T-helper 1 cell treated with Interleukin-12 subunit alpha and Interleukin-12 subunit beta and Interleukin-4 antibody, amounts not matched to agents 30 ng/mL and 1 ng/mL, for 36 hours (primary cell): ENCODE measurements around the gene KIR3DL2. TPM values are rescaled to one million over a fixed set of nuclear protein-coding genes. Genes with fewer than 3 reads are reported as not detected.
"Not testable (repeated sequence)": the region's sequence is repeated elsewhere in the genome, so short reads cannot be mapped to it uniquely, and the experiment has no call there.

ENCODE experiments used
- intact Hi-C: fragments of 100-400 bp; cut with micrococcal nuclease; formaldehyde crosslinking; loops from one replicate; pipeline ENCODE4 v1.15.1; 2024
- total RNA-seq: library from RNA; stranded (reverse); gene quantifications from 2 replicates; pipeline ENCODE4 v1.2.3, GENCODE V29; 2022

Gene KIR3DL2
- 0.80 and 0.96 TPM in 2 replicates for total RNA-seq

DNA sequence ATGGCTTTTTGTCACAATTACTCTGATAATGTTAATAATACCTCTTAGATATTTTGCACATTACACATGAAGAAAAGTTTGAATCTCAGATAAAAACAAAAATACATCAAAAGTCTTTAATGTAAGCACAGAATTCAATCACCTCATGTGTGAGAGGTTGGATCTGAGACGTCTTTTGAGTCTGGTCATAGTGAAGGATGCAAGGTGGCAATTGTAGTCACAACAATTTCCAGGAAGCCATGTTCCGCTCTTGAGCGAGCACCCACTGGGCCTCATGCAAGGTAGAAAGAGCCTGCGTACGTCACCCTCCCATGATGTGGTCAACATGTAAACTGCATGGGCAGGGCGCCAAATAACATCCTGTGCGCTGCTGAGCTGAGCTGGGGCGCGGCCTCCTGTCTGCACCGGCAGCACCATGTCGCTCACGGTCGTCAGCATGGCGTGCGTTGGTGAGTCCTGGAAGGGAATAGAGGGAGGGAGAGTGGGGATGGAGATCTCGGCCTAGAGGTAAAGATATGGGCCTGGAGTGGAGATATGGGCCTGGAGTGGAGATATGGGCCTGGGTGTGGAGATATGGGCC is at the start of gene KIR3DL2:
Gene KIR3DL2 (plus strand): TSS at position 383 of the 580 bp plus-strand sequence. CDS start 33 bp downstream, at position 416.
- intact Hi-C loops, result not testable (repeated sequence)

DNA sequence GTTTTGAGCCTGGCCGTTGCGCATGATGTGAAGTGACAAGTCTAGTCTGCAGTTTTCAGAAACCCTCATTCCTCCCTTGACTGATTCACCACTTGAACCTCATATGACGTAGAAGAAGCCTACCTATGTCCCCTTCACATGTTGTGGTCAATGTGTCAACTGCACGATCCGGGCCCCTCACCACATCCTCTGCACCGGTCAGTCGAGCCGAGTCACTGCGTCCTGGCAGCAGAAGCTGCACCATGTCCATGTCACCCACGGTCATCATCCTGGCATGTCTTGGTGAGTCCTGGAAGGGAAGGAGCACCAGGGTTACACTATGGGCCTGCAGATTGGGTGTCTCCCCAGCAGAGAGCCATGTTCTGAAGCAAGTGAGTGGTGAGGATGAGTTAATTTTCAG is 46.8 kb upstream of the KIR3DL2 start, which contains the start of gene KIR2DL4:
Gene KIR2DL4 (plus strand): TSS at position 201 of the 400 bp plus-strand sequence. CDS start 42 bp downstream, at position 243.
- intact Hi-C loops, result no loop called here

DNA sequence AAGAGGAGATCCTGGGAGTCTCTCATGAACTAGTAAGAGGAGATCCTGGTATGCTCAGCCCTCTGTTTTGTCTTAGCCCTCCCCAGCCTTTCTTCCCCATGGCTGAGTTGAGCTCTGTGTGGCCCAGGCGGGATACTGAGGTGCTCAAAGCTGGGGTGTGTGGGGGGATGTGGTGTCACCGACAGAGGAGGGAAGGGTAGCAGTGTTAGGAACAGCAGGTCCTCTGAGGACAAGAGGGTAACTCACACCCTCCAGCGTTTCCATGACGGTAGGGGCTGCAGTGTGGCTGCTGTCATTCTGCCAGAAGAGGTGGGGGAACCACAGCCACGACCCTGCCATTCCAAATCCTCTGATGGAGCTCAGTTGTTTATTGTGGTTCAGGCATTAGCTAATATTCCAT is 46.1 kb upstream of the KIR3DL2 start:
- intact Hi-C loops, result no loop called here

DNA sequence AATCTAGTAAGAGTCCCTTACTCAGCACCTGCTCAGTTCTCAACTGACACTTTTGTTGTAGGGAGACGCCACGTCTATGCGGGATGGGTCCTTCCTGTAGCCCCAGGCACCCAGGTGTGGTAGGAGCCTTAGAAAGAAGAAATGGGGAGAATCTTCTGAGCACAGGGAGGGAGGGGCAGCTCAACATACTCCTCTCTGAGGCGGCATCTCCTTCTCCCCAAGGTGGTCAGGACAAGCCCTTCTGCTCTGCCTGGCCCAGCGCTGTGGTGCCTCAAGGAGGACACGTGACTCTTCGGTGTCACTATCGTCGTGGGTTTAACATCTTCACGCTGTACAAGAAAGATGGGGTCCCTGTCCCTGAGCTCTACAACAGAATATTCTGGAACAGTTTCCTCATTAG is 45.7 kb upstream of the KIR3DL2 start:
- intact Hi-C loops, result no loop called here

DNA sequence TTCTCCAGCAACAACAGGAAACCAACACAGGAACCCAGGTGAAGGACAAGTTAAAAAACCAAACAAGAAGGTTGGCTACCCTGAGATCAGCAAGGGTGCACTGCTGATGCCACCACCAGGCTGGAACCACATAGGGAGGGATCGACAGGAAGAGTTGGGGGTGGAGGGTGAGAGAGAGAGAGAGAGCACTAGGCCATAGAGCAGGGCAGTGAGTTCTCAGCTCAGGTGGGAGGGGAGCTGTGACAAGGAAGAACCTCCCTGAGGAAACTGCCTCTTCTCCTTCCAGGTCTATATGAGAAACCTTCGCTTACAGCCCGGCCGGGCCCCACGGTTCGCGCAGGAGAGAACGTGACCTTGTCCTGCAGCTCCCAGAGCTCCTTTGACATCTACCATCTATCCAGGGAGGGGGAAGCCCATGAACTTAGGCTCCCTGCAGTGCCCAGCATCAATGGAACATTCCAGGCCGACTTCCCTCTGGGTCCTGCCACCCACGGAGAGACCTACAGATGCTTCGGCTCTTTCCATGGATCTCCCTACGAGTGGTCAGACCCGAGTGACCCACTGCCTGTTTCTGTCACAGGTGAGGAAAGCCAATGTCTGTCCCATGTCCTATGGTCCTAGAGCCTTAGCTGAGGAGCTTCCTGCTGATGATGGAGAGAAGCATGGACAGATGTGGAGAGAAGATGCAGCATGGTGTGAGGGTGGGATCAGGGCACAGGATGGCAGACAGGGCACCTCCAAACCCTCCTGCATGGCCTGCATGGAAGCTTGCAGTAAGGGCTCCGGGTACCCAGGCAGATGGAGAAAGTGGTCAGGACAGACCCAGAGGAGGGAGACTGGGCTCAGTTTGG is 44.4 kb upstream of the KIR3DL2 start:
- intact Hi-C loops, result no loop called here

DNA sequence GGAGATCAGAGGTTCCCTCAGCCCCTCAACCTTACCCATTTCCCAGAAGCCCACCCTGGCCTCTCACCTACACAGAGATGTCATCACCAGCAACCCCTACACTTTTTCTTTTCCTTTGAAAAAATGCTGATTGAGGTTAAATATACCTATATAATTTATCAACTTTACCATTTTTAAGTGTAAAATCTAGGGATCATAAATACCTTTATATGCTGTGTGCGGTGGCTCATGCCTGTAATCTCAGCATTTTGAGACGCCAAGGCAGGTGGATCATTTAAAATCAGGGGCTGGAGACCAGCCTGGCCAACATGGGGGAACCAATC is 43.8 kb upstream of the KIR3DL2 start:
- intact Hi-C loops, result no loop called here

DNA sequence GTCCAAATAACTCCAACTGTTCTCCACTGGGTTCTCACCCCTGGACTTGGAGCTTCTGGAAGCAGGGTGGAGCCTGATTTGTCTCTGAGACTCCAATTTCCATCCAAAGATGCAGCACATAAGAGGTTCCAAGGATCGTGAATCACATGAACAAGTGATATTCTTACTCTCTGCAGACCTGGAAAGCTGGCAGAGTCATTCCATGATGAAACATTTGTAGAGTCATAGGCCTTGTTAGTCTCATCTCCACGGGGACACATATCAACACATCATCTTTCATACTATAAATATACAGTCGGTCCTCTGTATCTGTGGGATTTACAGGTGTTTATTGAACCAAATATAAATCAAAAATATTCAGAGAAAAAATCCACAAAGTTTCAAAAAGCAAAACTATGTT is 35.7 kb upstream of the KIR3DL2 start:
- intact Hi-C loops, result not testable (repeated sequence)

DNA sequence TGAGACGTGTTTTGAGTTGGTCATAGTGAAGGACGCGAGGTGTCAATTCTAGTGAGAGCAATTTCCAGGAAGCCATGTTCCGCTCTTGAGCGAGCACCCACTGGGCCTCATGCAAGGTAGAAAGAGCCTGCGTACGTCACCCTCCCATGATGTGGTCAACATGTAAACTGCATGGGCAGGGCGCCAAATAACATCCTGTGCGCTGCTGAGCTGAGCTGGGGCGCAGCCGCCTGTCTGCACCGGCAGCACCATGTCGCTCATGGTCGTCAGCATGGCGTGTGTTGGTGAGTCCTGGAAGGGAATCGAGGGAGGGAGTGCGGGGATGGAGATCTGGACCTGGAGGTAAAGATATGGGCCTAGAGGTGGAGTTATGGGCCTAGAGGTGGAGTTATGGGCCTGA is 34.0 kb upstream of the KIR3DL2 start, which contains the start of gene KIR3DL1:
Gene KIR3DL1 (plus strand): TSS at position 218 of the 400 bp plus-strand sequence.
- intact Hi-C loops, result not testable (repeated sequence)

DNA sequence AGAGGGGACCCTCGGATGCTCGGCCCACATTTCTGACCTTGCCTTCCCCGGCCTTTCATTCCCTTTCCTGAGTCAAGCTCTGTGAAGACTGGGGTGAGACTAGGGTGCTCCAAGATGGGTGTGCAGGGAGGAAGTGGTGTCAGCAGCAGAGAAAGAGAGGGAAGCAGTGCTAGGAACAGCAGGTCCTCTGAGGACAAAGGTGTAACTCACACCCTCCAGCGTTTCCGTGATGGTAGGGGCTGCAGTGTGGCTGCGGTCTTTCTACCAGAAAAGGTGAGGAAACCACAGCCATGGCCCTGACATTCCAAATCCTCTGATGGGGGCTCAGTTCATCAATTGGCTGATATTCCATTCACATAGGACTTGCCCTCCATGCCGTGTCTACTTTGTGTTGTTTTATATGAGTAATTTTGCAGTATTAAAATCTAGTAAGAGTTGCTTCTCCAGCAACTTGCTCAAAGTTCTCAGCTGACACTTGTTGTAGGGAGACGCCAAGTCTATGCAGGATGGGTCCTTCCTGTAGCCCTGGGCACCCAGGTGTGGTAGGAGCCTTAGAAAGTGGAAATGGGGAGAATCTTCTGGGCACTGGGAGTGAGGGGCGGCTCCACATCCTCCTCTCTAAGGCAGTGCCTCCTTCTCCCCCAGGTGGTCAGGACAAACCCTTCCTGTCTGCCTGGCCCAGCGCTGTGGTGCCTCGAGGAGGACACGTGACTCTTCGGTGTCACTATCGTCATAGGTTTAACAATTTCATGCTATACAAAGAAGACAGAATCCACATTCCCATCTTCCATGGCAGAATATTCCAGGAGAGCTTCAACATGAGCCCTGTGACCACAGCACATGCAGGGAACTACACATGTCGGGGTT is 32.3 kb upstream of the KIR3DL2 start:
- intact Hi-C loops, result no loop called here

DNA sequence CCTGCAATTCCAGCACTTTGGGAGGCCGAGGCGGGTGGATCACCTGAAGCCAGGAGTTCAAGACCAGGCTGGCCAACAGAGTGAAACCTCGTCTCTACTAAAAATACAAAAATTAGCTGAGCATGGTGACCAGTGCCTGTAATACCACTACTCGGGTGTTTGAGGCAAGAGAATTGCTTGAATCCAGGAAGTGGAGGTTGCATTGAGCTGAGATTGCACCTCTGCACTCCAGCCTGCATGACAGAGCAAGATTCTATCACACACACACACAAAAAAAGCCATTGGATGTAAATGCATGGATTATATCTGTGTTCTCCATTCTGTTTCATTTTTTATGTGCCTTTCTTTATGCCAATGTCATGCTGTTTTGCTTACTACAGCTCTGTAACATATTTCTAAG is 25.8 kb upstream of the KIR3DL2 start:
- intact Hi-C loops, result not testable (repeated sequence)

DNA sequence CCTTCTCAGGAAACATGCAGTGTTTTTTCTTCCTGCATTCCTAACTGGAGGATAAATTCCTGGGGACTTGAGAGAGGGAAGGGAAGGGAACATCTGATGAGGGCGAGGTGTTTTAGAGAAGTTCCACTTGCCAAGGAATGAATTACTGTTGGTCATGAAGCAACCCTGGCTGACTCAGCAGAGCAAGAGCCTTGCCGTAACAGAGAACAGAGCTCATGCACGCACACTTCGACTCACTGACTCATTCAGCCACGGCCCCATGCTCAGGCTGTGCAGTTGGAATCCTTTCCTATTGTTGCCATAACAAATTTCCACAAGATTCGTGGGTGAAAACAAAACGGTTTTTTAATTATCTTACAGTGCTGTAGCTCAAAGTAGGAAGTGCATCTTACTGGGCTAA is 24.9 kb upstream of the KIR3DL2 start:
- intact Hi-C loops, result not testable (repeated sequence)

DNA sequence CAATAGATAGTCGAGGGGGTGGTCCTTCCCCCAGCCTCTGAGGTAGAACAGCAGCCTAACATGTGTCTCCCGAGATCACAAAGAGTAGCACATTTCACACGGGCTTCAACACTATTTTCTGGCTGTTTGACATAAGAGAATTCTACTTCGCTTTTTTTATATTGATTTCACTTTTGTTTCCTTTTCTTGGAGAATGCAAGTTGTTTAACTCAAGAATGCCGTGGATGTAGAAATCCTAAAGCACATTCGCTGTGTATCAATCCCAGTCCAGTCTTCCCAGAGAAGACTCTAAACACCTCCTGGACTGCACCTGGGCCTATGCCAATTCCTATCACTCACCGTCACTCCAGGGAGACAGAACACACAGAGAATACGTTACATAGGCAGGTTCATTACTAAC is 22.2 kb upstream of the KIR3DL2 start:
- intact Hi-C loops, result not testable (repeated sequence)

DNA sequence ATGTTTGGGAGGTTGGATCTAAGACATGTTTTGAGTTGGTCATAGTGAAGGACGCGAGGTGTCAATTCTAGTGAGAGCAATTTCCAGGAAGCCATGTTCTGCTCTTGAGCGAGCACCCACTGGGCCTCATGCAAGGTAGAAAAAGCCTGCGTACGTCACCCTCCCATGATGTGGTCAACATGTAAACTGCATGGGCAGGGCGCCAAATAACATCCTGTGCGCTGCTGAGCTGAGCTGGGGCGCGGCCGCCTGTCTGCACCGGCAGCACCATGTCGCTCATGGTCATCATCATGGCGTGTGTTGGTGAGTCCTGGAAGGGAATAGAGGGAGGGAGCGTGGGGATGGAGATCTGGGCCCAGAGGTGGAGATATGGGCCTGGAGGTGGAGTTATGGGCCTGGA is 17.7 kb upstream of the KIR3DL2 start, which contains the start of gene KIR2DS4:
Gene KIR2DS4 (plus strand): TSS at position 181 of the 400 bp plus-strand sequence.
- intact Hi-C loops, result not testable (repeated sequence)

DNA sequence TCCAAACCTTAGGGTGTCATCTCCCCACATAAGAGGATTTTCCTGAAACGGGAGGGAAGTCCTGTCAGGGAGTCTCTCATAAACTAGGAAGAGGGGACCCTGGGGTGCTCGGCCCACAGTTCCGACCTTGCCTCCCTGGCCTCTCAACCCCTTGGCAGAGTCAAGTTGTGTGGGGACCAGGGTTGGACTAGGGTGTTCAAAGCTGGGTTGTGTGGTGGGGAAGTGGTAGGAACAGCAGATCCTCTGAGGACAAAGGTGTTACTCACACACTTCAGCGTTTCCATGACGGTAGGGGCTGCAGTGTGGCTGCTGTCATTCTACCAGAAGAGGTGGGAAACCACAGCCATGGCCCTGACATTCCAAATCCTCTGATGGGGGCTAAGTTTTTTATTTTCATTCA is 15.1 kb upstream of the KIR3DL2 start:
- intact Hi-C loops, result not testable (repeated sequence)

DNA sequence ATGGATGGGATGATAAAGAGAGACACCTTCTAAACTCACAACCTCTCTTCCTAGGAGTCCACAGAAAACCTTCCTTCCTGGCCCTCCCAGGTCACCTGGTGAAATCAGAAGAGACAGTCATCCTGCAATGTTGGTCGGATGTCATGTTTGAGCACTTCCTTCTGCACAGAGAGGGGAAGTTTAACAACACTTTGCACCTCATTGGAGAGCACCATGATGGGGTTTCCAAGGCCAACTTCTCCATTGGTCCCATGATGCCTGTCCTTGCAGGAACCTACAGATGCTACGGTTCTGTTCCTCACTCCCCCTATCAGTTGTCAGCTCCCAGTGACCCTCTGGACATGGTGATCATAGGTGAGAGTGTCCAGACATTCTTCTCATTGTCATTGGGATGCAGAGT is 12.7 kb upstream of the KIR3DL2 start:
- intact Hi-C loops, result not testable (repeated sequence)

DNA sequence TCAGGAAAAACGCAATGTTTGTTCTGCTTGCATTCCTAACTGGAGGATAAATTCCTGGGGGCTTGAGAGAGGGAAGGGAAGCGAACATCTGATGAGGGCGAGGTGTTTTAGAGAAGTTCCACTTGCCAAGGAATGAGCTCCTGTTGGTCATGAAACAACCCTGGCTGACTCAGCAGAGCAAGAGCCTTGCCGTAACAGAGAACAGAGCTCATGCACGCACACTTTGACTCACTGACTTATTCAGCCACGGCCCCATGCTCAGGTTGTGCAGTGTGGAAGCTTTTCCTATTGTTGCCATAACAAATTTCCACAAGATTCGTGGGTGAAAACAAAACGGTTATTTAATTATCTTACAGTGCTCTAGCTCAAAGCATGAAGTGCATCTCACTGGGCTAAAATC is 7.1 kb upstream of the KIR3DL2 start:
- intact Hi-C loops, result not testable (repeated sequence)

DNA sequence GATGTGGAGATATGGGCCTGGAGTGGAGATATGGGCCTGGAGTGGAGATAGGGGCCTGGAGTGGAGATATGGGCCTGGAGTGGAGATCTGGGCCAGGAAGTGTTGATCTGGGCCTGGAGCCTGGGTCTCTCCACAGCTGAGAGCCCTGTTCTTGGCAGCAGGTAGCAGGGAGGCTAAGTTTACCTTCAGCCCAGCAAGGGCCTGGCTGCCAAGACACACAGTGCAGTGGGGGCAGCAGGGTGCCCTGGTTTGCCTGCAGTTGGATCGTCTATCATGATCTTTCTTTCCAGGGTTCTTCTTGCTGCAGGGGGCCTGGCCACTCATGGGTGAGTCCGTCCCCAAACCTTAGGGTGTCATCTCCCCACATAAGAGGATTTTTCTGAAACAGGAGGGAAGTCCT is 687 bp downstream of the KIR3DL2 start:
- intact Hi-C loops, result no loop called here

DNA sequence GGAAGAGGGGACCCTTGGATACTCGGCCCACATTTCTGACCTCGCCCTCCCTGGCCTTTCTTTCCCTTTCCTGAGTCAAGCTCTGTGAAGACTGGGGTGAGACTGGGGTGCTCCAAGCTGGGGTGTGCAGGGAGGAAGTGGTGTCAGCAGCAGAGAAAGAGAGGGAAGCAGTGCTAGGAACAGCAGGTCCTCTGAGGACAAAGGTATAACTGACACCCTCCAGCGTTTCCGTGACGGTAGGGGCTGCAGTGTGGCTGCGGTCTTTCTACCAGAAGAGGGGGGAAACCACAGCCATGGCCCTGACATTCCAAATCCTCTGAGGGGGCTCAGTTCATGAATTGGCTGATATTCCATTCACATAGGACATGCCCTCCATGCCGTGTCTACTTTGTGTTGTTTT is 1.1 kb downstream of the KIR3DL2 start:
- intact Hi-C loops, result no loop called here

DNA sequence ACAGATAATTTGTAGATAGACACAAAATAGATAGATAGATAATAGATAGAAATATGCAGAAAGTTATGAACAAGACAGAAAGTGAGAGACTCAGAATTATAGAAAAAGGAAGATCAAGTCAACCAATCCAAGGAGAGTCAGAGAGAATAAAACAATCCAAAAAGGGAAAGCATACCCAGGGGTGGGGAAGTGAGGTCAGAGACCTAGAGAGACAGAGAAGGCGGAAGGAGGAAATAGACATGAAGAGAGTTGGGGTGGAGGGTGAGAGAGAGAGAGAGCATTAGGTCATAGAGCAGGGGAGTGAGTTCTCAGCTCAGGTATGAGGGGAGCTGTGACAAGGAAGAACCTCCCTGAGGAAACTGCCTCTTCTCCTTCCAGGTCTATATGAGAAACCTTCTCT is 5.0 kb downstream of the KIR3DL2 start:
- intact Hi-C loops, result not testable (repeated sequence)

DNA sequence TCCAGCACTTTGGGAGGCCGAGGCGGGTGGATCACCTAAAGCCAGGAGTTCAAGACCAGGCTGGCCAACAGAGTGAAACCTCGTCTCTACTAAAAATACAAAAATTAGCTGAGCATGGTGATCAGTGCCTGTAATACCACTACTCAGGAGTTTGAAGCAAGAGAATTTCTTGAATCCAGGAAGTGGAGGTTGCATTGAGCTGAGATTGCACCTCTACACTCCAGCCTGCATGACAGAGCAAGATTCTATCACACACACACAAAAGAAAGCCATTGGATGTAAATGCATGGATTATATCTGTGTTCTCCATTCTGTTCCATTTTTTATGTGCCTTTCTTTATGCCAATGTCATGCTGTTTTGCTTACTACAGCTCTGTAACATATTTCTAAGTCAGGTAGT is 8.2 kb downstream of the KIR3DL2 start:
- intact Hi-C loops, result not testable (repeated sequence)

DNA sequence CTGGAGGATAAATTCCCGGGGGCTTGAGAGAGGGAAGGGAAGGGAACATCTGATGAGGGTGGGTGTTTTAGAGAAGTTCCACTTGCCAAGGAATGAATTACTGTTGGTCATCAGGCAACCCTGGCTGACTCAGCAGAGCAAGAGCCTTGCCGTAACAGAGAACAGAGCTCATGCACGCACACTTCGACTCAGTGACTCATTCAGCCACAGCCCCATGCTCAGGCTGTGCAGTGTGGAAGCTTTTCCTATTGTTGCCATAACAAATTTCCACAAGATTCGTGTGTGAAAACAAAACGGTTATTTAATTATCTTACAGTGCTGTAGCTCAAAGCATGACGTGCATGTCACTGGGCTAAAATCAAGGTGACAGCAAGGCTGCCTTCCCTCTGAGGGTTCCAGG is 9.2 kb downstream of the KIR3DL2 start:
- intact Hi-C loops, result not testable (repeated sequence)

DNA sequence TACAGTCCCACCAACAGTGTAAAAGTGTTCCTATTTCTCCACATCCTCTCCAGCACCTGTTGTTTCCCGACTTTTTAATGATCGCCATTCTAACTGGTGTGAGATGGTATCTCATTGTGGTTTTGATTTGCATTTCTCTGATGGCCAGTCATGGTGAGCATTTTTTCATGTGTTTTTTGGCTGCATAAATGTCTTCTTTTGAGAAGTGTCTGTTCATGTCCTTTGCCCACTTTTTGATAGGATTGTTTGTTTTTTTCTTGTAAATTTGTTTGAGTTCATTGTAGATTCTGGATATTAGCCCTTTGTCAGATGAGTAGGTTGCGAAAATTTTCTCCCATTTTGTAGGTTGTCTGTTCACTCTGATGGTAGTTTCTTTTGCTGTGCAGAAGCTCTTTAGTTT is 13.2 kb downstream of the KIR3DL2 start:
- intact Hi-C loops, result not testable (repeated sequence)
